ENCODE data around the gene KIDINS220.

KIDINS220 gene

GRCh38 chr2:8720741-8721140 is 116.7 kb downstream of the KIDINS220 start:
- H3K27me3 ChIP-seq (replicated peaks; ENCODE audit: control insufficient read depth, insufficient read depth, low read length) = no peaks in the 10 kb centered on the region
- no peak for DNase-seq (ENCODE audit: extremely low read depth, insufficient read length)
- H3K36me3 ChIP-seq (ENCODE audit: control insufficient read depth, insufficient read depth, low read length) = no peaks in the 10 kb centered on the region
- TF ChIP-seq CTCF (IDR thresholded peaks at IDR 0.05; ENCODE audit: insufficient read depth, low read length, poor library complexity, severe bottlenecking) = no peak
- H3K4me3 ChIP-seq (replicated peaks; ENCODE audit: low read depth, low read length) = no peak overlapping the region

GRCh38 chr2:8719528-8719927 is 117.9 kb downstream of the KIDINS220 start:
- Histone ChIP-seq H3K27me3 (replicated peaks; ENCODE audit: control insufficient read depth, insufficient read depth, low read length) (no peaks in the 10 kb centered on the region), H3K4me3 (replicated peaks; ENCODE audit: low read depth, low read length) (no peak overlapping the region), H3K36me3 (ENCODE audit: control insufficient read depth, insufficient read depth, low read length) (no peaks in the 10 kb centered on the region)
- DNase-seq (ENCODE audit: extremely low read depth, insufficient read length) = no peak
- no peak for TF ChIP-seq CTCF (IDR thresholded peaks at IDR 0.05; ENCODE audit: insufficient read depth, low read length, poor library complexity, severe bottlenecking)

- H3K4me3 ChIP-seq (replicated peaks; ENCODE audit: low read depth, low read length) = no peak overlapping the region
- H3K36me3 ChIP-seq (ENCODE audit: control insufficient read depth, insufficient read depth, low read length) = no peaks in the 10 kb centered on the region
- TF ChIP-seq CTCF (IDR thresholded peaks at IDR 0.05; ENCODE audit: insufficient read depth, low read length, poor library complexity, severe bottlenecking) = no peak
- no peaks in the 10 kb centered on the region for H3K27me3 ChIP-seq (replicated peaks; ENCODE audit: control insufficient read depth, insufficient read depth, low read length)
- no peak for DNase-seq (ENCODE audit: extremely low read depth, insufficient read length)
Measured at GRCh38 chr2:8714971-8715370, 122.4 kb downstream of the KIDINS220 start.

GRCh38 chr2:8714283-8714682 is 123.1 kb downstream of the KIDINS220 start:
- Histone ChIP-seq H3K4me3 (replicated peaks; ENCODE audit: low read depth, low read length) (no peak overlapping the region), H3K36me3 (ENCODE audit: control insufficient read depth, insufficient read depth, low read length) (no peaks in the 10 kb centered on the region), H3K27me3 (replicated peaks; ENCODE audit: control insufficient read depth, insufficient read depth, low read length) (no peaks in the 10 kb centered on the region)
- DNase-seq (ENCODE audit: extremely low read depth, insufficient read length) = no peak
- no peak for TF ChIP-seq CTCF (IDR thresholded peaks at IDR 0.05; ENCODE audit: insufficient read depth, low read length, poor library complexity, severe bottlenecking)

- H3K36me3 ChIP-seq (ENCODE audit: control insufficient read depth, insufficient read depth, low read length) = no peaks in the 10 kb centered on the region
- no peak for DNase-seq (ENCODE audit: extremely low read depth, insufficient read length)
- H3K27me3 ChIP-seq (replicated peaks; ENCODE audit: control insufficient read depth, insufficient read depth, low read length) = no peaks in the 10 kb centered on the region
- no peak for TF ChIP-seq CTCF (IDR thresholded peaks at IDR 0.05; ENCODE audit: insufficient read depth, low read length, poor library complexity, severe bottlenecking)
- H3K4me3 ChIP-seq (replicated peaks; ENCODE audit: low read depth, low read length) = no peak overlapping the region
Measured at GRCh38 chr2:8710951-8711350, 126.5 kb downstream of the KIDINS220 start.

- no peak for TF ChIP-seq CTCF (IDR thresholded peaks at IDR 0.05; ENCODE audit: insufficient read depth, low read length, poor library complexity, severe bottlenecking)
- Histone ChIP-seq H3K36me3 (ENCODE audit: control insufficient read depth, insufficient read depth, low read length) (no peaks in the 10 kb centered on the region), H3K27me3 (replicated peaks; ENCODE audit: control insufficient read depth, insufficient read depth, low read length) (no peaks in the 10 kb centered on the region), H3K4me3 (replicated peaks; ENCODE audit: low read depth, low read length) (no peak overlapping the region)
- no peak for DNase-seq (ENCODE audit: extremely low read depth, insufficient read length)
Measured at GRCh38 chr2:8709611-8710010, 127.8 kb downstream of the KIDINS220 start.
